Regular cardiac myocyte (primary cell): ENCODE measurements around the gene SMIM15. TPM values are rescaled to one million over a fixed set of nuclear protein-coding genes. Genes with fewer than 3 reads are reported as not detected.

Experiments
- total RNA-seq: library from RNA; depleted of rRNA; stranded (reverse); fragments of >200 nt; gene quantifications from 2 replicates; pipeline ENCODE4 v1.2.3, GENCODE V29; 2014

SMIM15 gene
- 47.4 and 84.2 TPM in 2 replicates for total RNA-seq

GRCh38 chr5:61162010-61162831 is at the start of gene SMIM15:
SMIM15 (minus strand) TSS chr5:61162468; CDS start chr5:61160171, 2,297 bp downstream.

Other genes starting within 250 kb of the SMIM15 start
- gene ERCC8, start 217.4 kb downstream of the SMIM15 start, total RNA-seq = 18.6 and 23.8 TPM in 2 replicates
- 30.2 and 39.5 TPM in 2 replicates for gene NDUFAF2, start 217.3 kb downstream of the SMIM15 start, total RNA-seq
- 10.0 and 11.8 TPM in 2 replicates for gene ZSWIM6, start 169.8 kb upstream of the SMIM15 start, total RNA-seq